Nephron progenitor cell (in vitro differentiated cells): ENCODE data around the gene FUCA2.

Experiments
- DNase-seq: peaks from one replicate; pipeline ENCODE4 v3.0.0; 2021
- H3K27ac Mint-ChIP-seq: 2 replicates; pipeline ENCODE4 v1.8.0; 2021; ENCODE audit warnings: mild to moderate bottlenecking, moderate library complexity, mixed read lengths
- H3K27me3 Mint-ChIP-seq: 2 replicates; pipeline ENCODE4 v1.8.0; 2021; ENCODE audit warnings: mild to moderate bottlenecking, low read depth, mixed read lengths; ENCODE audit not compliant: poor library complexity
- H3K36me3 Mint-ChIP-seq: 2 replicates; pipeline ENCODE4 v1.8.0; 2021; ENCODE audit warnings: low read depth, mixed read lengths
- H3K4me1 Mint-ChIP-seq: 2 replicates; pipeline ENCODE4 v1.8.0; 2021; ENCODE audit warnings: mixed read lengths
- H3K4me3 Mint-ChIP-seq: 2 replicates; pipeline ENCODE4 v1.8.0; 2021; ENCODE audit warnings: mild to moderate bottlenecking, moderate library complexity, mixed read lengths
- H3K9me3 Mint-ChIP-seq: 2 replicates; pipeline ENCODE4 v1.8.0; 2021; ENCODE audit warnings: mild to moderate bottlenecking, moderate library complexity, mixed read lengths
- CTCF ChIP-seq: fragments of 200-600 bp; sonication (generic); IDR thresholded peaks from 2 replicates; pipeline ENCODE4 v1.5.0; 2021; ENCODE audit warnings: antibody characterized with exemption

The FUCA2 gene

GRCh38 chr6:143510991-143511891 lies at the start of gene FUCA2:
Gene FUCA2 (minus strand): TSS chr6:143511720. CDS start chr6:143511634, 86 bp downstream.
- Mint-ChIP-seq H3K4me1 (peaks cover 37% of the 10 kb centered on the region), H3K9me3 (no peaks in the 10 kb centered on the region), H3K27me3 (peaks cover 12% of the 10 kb centered on the region), H3K27ac (no peak within 1 kb of the TSS), H3K36me3 (peaks cover 34% of the 10 kb centered on the region), H3K4me3 (peak within 1 kb of the TSS; percentile 86)
- peak; percentile 78 for DNase-seq
- no peak for TF ChIP-seq CTCF

GRCh38 chr6:143561105-143561704 lies 49.7 kb upstream of the FUCA2 start:
- H3K9me3 Mint-ChIP-seq = peaks cover 19% of the 10 kb centered on the region
- no peak overlapping the region for H3K4me3 Mint-ChIP-seq
- no peak for DNase-seq
- peak overlapping the region; percentile 96 for H3K27ac Mint-ChIP-seq
- no peak for TF ChIP-seq CTCF
- peaks cover 54% of the 10 kb centered on the region for H3K4me1 Mint-ChIP-seq
- peaks cover 11% of the 10 kb centered on the region for H3K36me3 Mint-ChIP-seq
- no peaks in the 10 kb centered on the region for H3K27me3 Mint-ChIP-seq

DNA sequence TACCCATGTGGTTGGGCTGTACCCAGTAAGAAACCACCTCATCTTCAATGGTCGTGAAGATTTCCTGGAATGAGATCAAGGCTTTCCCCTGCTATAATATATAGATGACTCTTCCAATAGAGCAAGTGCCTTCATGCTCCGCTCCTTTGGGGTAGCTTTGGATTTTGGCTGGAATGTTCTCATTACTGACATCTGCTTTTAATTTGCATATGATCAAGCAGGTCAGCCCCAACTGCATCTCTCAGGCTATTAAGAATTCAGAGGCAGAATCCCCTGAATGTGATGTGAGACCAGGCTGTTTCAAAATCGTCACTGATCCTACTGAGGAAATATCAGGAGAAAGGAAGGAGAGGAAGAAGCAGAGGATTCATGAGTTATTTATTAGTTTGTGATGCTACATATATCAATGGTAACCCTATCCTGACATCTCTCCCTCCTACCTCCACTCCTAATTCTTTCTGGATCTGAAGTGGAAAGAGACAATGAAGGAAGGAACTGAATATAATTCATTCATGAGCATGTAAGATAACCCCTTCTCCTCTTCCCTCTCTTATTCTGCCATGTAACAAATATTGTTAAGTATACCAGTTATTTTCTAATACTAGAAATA lies 47.6 kb upstream of the FUCA2 start:
- no peak for DNase-seq
- Mint-ChIP-seq H3K27me3 (no peaks in the 10 kb centered on the region), H3K27ac (peak overlapping the region; percentile 74), H3K9me3 (peaks cover 15% of the 10 kb centered on the region), H3K4me1 (peaks cover 75% of the 10 kb centered on the region), H3K36me3 (peaks cover 11% of the 10 kb centered on the region), H3K4me3 (no peak overlapping the region)
- no peak for TF ChIP-seq CTCF

DNA sequence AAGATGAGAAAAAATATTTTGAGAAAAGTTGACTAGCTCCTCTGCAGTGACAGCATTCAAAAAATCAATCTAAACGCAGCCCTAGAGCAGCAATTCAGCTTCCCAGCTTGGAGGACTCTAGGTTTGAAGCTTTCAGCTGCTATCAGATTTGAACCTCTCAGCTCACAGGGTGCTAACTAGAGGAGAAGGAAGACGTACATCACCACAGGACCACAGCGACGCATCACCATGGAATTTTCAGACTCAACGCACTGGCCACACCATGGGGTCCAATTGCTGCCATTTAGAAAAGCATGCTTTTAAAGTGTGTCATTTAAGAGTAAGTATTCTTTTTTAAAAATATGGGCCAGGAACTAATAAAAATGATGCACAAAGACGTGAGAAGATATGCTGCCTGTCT lies 45.0 kb upstream of the FUCA2 start:
- Mint-ChIP-seq H3K9me3 (peaks cover 8% of the 10 kb centered on the region), H3K27ac (peak overlapping the region; percentile 32), H3K4me1 (peaks cover 88% of the 10 kb centered on the region), H3K36me3 (no peaks in the 10 kb centered on the region), H3K27me3 (no peaks in the 10 kb centered on the region), H3K4me3 (no peak overlapping the region)
- TF ChIP-seq CTCF = no peak
- DNase-seq = no peak

DNA sequence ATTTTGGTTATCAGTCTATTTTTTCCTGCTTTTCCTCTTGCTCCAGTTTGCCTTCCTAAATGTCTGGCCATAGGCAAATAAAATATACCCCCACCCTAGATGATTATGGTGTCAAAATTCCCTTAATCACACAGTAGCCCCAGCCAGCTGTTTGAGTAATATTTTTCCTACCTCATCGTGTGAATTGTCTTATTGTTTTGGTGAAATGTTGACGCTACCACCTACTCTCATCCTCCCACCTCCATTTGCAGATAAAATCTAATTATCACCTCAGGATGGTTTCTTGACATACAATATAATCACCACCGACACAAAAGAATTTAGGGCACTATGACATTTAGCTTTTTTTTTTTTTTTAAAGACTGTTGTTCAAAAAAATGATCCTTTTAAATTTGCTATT lies 44.1 kb upstream of the FUCA2 start:
- Mint-ChIP-seq H3K4me3 (no peak overlapping the region), H3K27ac (no peak overlapping the region), H3K9me3 (peaks cover 2% of the 10 kb centered on the region), H3K27me3 (peaks cover 3% of the 10 kb centered on the region), H3K4me1 (peaks cover 79% of the 10 kb centered on the region), H3K36me3 (no peaks in the 10 kb centered on the region)
- TF ChIP-seq CTCF = no peak
- no peak for DNase-seq
